Activated CD8-positive, alpha-beta T cell treated with anti-CD3 and anti-CD28 coated beads for 36 hours (primary cell): ENCODE data around the gene ACOT11. TPM values are rescaled to one million over a fixed set of nuclear protein-coding genes. Genes with fewer than 3 reads are reported as not detected.

Source experiments
- ATAC-seq: fragments of 200-7000 bp; cut with Tn5 transposase; one replicate; pipeline ENCODE4 v1.10.0; 2021; ENCODE audit warnings: mild to moderate bottlenecking, moderate library complexity
- CTCF ChIA-PET: fragments of 350-600 bp; sonication (Branson Sonifier 250); formaldehyde crosslinking; loops from one replicate; lab custom pipeline; 2021; ENCODE audit warnings: antibody characterized with exemption; lab: Charles Lee
- POLR2A ChIA-PET: fragments of 350-600 bp; sonication (Branson Sonifier 250); formaldehyde crosslinking; loops from one replicate; lab custom pipeline; 2021; ENCODE audit warnings: antibody characterized with exemption; lab: Charles Lee
- DNase-seq: peaks from one replicate; pipeline ENCODE4 v3.0.0-alpha.2; 2020
- H3K27ac Mint-ChIP-seq: one replicate; pipeline ENCODE4 v1.8.0; 2021; ENCODE audit warnings: mild to moderate bottlenecking, mixed read lengths
- H3K27me3 Mint-ChIP-seq: one replicate; pipeline ENCODE4 v1.8.0; 2021; ENCODE audit warnings: mixed read lengths
- H3K36me3 Mint-ChIP-seq: one replicate; pipeline ENCODE4 v1.8.0; 2021; ENCODE audit warnings: low read depth, mixed read lengths
- H3K4me1 Mint-ChIP-seq: one replicate; pipeline ENCODE4 v1.8.0; 2021; ENCODE audit warnings: low read depth, mixed read lengths
- H3K4me3 Mint-ChIP-seq: one replicate; pipeline ENCODE4 v1.8.0; 2021; ENCODE audit warnings: mild to moderate bottlenecking, moderate library complexity, mixed read lengths
- H3K9me3 Mint-ChIP-seq: one replicate; pipeline ENCODE4 v1.8.0; 2021; ENCODE audit warnings: mixed read lengths
- CTCF ChIP-seq: fragments of 200-600 bp; IDR thresholded peaks from one replicate; pipeline ENCODE4 v1.8.0; 2022; ENCODE audit warnings: antibody characterized with exemption, mild to moderate bottlenecking
- intact Hi-C: fragments of 100-400 bp; cut with micrococcal nuclease; formaldehyde crosslinking; loops from one replicate; pipeline ENCODE4 v1.10.0; 2022
- total RNA-seq, 2 experiments: library from RNA; stranded (reverse); gene quantifications; one replicate each; pipeline ENCODE4 v1.2.3, GENCODE V29; 2021

Gene ACOT11
- total RNA-seq, 2 experiments from 2014 or later = 1.1 to 1.2 TPM

GRCh38 chr1:54601730-54602129, 53.7 kb downstream of the ACOT11 start:
- TF ChIP-seq CTCF = no peak
- no peak overlapping the region for H3K27ac Mint-ChIP-seq
- H3K27me3 Mint-ChIP-seq = no peaks in the 10 kb centered on the region
- no peaks in the 10 kb centered on the region for H3K36me3 Mint-ChIP-seq
- H3K9me3 Mint-ChIP-seq = no peaks in the 10 kb centered on the region
- peaks cover 11% of the 10 kb centered on the region for H3K4me1 Mint-ChIP-seq
- no peak for ATAC-seq
- intact Hi-C loops = no loop called here
- ChIA-PET CTCF (no interaction called here), POLR2A (interaction anchor here (0.9 kb wide), 1 partner anchor 90 kb away, joined by 3 read pairs; no protein-coding TSS in a partner anchor)
- DNase-seq = no peak
- H3K4me3 Mint-ChIP-seq = no peak overlapping the region

- ChIA-PET POLR2A (no interaction called here), CTCF (no interaction called here)
- Mint-ChIP-seq H3K27me3 (no peaks in the 10 kb centered on the region), H3K4me1 (peaks cover 11% of the 10 kb centered on the region), H3K27ac (no peak overlapping the region), H3K36me3 (no peaks in the 10 kb centered on the region), H3K4me3 (no peak overlapping the region), H3K9me3 (no peaks in the 10 kb centered on the region)
- intact Hi-C loops = no loop called here
- ATAC-seq (no peak), DNase-seq (no peak)
- no peak for TF ChIP-seq CTCF
Observed at GRCh38 chr1:54602554-54602953, 54.5 kb downstream of the ACOT11 start.

- no peak for ATAC-seq
- Mint-ChIP-seq H3K36me3 (no peaks in the 10 kb centered on the region), H3K27ac (no peak overlapping the region), H3K9me3 (no peaks in the 10 kb centered on the region), H3K4me3 (no peak overlapping the region), H3K27me3 (no peaks in the 10 kb centered on the region), H3K4me1 (peaks cover 11% of the 10 kb centered on the region)
- no peak for DNase-seq
- intact Hi-C loops = no loop called here
- ChIA-PET POLR2A (no interaction called here), CTCF (no interaction called here)
- TF ChIP-seq CTCF = no peak
Observed at GRCh38 chr1:54603241-54603640, 55.2 kb downstream of the ACOT11 start.

GRCh38 chr1:54604051-54604450, 56.0 kb downstream of the ACOT11 start:
- H3K4me3 Mint-ChIP-seq = no peak overlapping the region
- no peaks in the 10 kb centered on the region for H3K9me3 Mint-ChIP-seq
- peaks cover 11% of the 10 kb centered on the region for H3K4me1 Mint-ChIP-seq
- H3K27ac Mint-ChIP-seq = peak overlapping the region; percentile 16
- H3K27me3 Mint-ChIP-seq = no peaks in the 10 kb centered on the region
- DNase-seq (no peak), ATAC-seq (no peak)
- no peak for TF ChIP-seq CTCF
- CTCF ChIA-PET = no interaction called here
- POLR2A ChIA-PET = no interaction called here
- intact Hi-C loops = no loop called here
- no peaks in the 10 kb centered on the region for H3K36me3 Mint-ChIP-seq

GRCh38 chr1:54604572-54605370, 56.7 kb downstream of the ACOT11 start:
- Mint-ChIP-seq H3K4me1 (peaks cover 11% of the 10 kb centered on the region), H3K27me3 (no peaks in the 10 kb centered on the region), H3K36me3 (no peaks in the 10 kb centered on the region), H3K4me3 (no peak overlapping the region), H3K27ac (peak overlapping the region; percentile 16), H3K9me3 (no peaks in the 10 kb centered on the region)
- peak; percentile 89 for ATAC-seq
- intact Hi-C loops = no loop called here
- DNase-seq = peak; percentile 56
- POLR2A ChIA-PET = no interaction called here
- CTCF ChIA-PET = no interaction called here
- no peak for TF ChIP-seq CTCF
